Inferior parietal cortex (tissue), 1 donor: ENCODE results near the gene GCSAML.
"Not testable (repeated sequence)": the region's sequence is repeated elsewhere in the genome, so short reads cannot be mapped to it uniquely, and the experiment has no call there.

Experiments
- DNase-seq: peaks from one replicate; pipeline ENCODE4 v3.0.0-alpha.2; 2016; ENCODE audit errors: extremely low spot score

GCSAML gene

DNA sequence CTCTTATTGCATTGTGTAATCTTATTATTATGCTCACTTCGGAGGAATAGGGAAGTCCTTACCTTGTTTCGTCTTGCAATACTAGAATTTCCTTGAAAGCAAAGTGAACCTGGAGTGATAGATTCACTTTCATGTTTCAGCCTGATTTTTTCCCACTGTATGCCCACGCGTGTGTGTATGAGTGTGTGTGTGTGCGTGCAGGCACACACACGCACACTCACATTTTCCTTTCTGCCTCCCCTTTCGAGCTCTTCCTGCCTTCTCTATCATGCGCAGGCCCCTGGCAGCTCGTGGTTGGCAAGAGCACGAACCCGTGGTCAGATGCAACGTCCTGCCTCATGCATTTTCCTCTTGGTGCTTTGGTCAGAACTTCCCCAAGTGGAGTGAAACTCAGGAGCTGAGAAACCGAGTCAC, at the start of gene GCSAML:
GCSAML (plus strand) TSS at position 366 of the 414 bp plus-strand sequence. CDS start 58 bp downstream, outside the sequence.
- DNase-seq, result no peak

DNA sequence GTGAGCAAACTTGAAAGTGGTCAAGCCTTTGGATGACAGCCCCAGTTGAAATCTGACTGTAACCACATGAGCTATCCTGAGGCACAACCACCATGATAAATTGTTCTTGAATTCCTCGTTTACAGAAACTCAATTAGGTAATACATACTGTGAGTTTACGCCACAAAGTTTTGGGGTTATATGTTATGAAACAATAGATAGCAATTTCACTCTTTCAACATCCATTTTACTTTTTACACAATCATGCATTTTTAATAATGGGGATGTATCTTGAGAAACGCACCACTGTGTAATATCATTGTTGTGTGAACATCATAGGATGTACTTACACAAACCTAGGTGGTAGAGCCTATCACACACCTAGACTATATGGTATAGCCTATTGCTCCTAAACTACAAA, 48.1 kb upstream of the GCSAML start:
- no peak for DNase-seq

DNA sequence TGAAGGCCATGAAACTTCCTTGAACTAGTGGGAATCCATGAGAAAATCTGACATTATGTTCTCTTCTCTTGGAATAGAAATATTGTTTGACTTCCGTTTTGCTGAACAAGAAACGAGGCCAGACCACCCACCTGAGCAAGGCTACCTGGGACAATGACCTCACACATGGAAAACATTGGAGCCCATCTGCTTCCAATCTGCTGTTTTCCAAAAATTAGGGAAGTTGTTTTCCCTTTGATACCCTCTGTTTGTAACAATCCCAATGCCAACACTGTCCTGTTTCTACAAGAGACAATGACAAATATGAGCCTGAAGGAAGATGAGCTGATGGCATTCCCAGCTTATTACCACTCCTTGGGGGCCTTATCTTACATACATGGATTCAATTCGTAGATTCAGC, 42.1 kb upstream of the GCSAML start:
- DNase-seq, result no peak

DNA sequence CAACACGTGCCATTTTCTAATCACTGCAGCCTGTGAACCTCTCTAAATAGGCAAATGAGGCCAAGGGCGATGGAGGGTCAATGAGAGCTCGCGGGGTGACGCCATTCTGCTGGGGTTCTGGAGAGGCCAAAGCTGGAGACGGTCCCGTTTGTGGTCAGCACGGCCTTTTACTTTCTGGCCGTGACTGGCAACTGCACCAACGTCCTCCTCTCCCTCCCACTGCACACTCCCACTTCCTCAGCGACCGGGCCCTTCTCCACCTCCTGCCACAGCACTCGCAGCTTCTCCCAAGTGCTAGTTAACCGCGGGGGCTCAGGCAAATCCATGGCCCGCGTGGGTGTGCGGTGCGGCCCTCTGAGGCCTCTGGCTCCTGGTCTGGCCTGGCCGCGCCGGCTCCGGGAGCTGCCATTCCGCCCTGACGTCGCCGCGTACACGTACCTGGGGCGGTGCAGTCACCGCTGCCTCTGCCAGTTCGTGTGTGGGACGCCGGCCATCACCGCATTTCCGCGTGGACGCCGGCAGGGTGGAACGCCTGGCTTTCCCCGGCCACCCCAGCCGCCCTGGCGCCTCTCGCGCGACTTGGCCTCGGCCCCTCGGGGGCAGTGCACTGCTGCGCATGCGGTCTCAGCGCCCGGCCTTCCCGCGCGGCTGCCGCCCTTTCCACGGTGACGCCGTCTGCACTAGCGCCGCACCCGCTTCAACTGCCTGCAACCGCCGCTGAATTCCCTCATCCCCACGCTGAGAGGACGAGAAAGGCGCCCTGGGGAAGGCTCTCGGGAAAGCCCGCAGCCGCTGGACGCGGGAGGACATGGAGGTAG, 30.9 kb upstream of the GCSAML start:
- no peak for DNase-seq

DNA sequence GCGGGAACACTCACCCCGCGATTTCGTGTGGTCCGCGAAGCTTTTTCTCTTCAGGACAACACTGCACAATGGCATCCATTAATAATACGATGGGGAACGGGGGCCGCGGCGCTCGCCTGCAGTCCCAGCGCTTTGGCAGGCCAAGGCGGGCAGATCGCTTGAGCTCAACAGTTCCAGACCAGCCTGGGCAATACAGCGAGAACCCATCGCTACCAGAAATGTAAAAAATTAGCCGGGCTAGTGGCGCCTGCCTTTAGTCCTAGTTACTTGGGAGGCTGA, 30.4 kb upstream of the GCSAML start:
- DNase-seq, result no peak

DNA sequence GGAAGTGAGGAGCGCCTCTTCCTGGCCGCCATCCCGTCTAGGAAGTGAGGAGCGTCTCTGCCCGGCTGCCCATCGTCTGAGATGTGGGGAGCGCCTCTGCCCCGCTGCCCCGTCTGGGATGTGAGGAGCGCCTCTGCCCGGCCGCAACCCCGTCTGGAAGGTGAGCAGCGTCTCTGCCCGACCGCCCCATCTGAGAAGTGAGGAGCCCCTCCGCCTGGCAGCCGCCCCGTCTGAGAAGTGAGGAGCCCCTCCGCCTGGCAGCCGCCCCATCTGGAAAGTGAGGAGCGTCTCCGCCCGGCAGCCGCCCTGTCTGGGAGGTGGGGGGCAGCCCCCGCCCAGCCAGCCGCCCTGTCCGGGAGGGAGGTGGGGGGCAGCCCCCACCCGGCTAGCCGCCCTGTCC, 27.0 kb upstream of the GCSAML start:
- DNase-seq, result not testable (repeated sequence)

DNA sequence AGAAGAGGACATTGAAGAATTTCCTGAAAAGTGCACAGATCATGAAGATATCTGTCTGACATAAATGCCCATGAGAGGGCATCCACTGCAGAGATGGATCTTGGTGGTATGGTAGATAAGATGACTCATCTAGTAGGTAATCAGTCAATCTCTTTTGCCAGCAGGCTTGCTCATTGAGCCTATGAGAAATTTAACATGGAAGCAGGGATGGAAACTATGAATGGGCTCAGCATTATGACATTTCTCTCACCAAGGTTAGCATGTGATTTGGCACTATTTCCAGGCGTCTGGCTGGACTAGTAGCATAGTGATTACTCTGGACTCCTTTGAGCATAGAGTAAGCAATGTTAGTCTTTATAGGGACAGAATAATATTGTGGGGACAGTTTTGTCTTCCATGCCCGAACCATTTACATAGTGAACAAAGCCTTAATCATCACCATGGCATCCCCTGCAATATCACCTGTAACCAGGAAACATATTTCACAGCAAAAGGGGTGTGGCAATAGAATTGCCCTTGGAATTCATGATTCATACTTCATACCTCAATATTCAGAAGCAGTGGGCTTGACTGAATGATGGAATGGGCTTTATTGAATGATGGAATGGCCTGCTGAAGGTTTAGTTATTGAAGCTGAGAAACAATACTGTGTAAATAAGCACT, 20.0 kb upstream of the GCSAML start:
- no peak for DNase-seq

DNA sequence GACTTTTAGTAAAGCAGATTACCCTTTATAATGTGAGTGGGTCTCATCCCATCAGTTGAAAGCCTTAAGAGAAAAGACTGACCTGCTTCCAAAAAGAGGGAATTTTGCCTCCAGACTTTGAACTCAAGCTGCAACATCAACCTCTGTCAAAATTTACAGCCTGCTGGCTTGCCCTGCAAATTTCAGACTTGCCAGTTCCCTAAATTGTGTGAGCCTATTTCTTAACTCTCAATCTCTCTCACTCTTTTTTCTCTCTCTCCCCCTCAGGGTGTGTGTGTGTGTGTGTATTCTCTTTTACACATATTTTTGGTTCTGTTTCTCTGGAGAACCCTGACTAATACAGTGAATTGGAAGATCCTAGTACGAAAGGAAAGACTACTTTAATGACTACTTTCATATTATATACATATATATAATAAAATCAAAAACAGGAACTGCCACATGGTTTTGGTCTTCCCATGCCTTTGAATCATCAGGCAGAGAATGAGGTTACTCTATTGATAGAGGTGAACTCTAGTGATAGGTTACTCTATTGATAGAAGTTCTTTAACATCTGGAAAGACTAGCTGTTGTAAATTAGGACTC, 19.1 kb upstream of the GCSAML start:
- DNase-seq, result no peak

DNA sequence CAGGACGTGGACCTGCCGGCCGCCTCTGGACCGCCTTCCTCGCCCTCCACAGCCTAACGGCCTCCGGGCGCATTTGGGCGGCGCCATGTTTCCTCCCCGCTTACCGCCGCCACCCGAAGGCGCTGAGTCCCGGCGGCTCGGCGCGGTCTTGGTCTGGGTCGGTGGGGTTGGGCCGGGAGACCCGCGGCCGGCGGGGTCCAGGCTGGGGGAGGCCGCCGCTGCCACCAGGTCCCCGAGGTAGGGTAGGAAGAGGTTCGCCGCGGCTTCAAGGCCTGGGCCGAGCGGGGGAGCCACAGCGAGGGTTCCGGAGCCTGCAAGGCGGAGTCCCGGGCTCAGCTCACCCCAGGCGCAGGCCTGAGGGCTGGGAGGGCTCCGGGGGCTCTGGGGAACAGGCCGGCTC, 18.1 kb upstream of the GCSAML start:
- no peak for DNase-seq

DNA sequence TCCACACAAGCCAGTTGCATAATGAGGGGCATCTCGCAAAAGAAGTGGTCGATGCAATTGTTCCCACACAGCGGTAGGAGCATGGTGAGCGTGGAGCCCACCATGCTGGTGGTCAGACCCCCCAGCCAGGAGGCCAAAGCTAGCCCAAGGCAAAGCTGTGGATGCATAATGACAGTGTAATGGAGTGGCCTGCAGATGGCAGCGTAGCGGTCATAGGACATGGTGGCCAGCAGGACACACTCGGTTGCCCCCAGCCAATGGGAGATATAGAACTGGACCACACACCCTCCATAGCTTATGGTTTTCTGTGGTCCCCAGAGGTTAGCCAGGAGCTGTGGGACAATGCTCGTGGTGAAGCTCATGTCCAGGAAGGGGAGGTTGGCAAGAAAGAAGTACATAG, 17.0 kb upstream of the GCSAML start:
- DNase-seq, result no peak

DNA sequence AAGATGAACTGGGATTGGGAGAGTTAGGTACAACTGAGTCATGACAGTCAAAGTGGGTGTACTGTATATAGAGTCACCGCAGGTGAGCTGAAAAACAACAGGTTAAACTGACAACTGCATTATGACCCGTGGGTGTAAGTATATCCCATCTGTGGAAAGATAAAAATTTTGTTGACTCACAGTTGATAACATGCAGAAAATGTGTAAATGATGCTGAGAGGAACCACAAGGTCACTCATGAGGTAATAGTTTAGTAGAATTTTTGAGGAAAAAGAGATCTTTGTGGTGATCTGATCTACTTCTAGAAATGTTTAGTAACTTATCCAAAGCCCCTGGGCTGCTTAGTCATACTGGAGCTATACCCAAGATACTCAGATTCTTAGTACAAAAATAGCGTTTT, 13.5 kb upstream of the GCSAML start:
- DNase-seq, result no peak

DNA sequence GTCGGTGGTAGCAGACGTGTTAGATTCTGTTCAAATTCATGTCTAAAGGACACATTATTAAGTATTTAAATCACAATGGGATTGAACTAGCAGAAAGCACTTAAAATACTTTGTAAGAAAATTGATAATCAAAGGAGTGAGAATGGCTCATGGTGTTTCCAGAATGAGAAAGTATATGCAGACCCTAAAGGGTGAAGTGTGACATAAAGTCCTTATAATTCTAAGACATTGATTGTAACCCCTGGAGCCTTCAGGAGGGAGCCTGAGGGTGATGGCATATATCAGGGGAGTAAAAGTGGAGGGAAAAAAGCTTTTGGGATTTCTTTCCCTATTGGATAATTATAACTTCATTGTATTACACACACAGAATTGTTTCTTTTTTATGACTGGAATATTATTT, 12.6 kb upstream of the GCSAML start, which contains the start of gene OR2C3:
OR2C3 (minus strand) TSS at position 101 of the 400 bp plus-strand sequence. CDS start 3,929 bp downstream, outside the sequence.
- no peak for DNase-seq

DNA sequence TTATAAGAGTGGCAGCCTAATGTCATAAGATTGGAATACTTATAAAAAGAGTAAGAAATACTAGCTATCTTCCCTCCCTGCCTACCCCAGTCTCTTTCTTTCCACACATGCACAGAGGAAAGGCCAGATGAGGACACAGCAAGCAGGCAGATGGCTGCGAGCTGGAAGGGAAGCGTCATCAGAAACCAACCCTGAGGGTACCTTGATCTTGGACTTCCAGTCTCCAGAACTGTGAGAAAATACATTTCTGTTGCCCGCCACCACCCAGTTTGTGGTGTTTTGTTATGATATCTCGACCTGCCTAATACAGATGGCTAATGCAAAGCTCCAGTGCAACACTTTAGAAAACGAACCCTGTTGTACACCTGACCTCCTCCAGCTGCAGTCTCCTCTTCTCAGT, 10.4 kb upstream of the GCSAML start:
- DNase-seq, result no peak

DNA sequence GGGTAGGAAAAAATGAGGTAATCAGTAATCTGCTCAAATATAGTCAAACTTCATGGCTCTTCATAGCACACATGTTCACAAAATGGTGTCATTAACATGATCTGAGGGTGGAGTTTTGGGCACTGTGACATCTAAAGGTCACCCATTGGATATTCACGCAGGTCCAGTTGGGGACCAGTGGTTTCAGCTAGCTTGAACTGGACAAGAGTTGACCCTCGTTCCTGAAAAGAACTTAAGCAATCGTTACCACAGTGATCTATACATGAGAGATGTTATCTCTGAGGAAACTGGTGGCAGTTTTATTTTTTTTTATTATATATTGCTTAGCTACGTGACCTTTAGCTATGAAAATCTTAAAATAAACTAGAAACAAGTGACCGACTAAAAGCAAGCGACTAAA, 9.7 kb upstream of the GCSAML start:
- DNase-seq, result no peak

DNA sequence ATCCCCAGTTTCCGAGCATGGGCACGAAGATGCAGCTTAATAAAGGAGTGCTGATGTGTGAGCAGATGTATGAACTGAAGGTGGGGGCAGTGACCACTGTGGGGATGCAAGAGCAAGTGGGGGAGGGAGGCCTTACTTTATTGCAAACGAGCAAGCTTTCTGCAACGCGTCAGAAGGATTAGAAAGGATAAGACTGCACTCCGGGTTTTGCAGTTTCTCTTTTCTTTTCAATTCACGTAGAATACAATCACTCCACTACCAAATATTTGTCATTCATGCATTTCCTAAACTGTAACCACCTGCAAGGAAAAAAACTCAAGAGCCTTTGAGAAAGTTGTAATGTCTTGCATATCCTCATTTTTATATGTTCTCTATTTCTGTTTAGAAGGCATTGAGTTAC, 8.4 kb upstream of the GCSAML start:
- DNase-seq, result no peak

DNA sequence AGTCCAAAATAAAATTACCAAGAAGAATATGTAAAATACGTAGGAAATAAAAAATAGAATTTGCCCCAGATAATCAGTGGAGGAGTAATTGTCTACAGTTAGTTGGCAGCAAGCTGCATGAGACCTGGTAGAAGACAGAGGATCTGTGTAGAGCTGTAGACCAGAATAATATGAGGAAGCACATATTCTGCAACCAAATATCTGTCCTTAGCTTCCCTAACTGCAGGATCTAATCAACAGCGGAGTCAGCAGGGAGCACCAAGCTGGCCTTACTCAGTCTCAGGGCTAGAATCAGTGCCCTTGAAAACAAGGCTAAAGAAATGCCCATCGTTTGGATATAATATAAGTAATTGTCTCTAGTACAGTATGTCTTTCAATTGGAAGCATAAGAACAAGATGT, 6.1 kb upstream of the GCSAML start:
- DNase-seq, result no peak

DNA sequence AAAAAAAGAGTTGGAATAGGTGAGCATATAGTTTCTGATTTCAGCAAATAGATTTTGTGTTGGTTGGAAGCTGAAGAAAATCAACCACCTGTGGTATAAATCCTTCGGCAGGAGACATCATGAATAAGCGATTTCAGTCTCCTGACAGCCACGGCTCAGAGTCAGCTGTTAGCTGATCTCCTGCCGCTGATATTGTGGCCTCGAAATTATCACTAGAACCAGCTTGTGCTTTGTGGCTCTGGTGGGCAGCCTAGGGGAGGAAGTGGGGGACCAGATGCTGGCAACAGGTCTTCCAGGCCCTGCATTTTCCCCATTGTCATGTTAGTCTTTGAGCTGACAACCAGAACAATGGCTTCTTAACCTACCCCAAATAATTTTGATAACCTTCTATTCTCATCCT, 842 bp upstream of the GCSAML start:
- no peak for DNase-seq

DNA sequence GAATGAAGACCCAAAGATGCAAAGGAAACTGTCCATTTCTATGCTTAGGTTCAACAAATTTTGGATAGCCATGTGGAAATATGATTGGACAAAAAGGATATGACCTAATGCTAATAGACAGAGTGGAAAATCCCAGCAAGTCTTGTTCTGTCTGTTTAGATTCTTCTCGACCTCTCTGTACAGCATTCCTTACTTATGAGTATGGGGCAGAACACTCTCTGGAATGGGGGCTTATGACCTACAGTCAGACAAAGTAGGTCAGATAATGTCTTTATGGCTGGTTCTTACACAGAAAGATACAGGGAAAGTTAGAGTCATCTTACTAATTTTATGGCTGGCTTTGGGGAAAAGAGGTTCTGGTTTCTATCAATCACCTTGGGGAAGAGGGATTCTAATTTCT, 2.8 kb downstream of the GCSAML start:
- DNase-seq, result no peak

DNA sequence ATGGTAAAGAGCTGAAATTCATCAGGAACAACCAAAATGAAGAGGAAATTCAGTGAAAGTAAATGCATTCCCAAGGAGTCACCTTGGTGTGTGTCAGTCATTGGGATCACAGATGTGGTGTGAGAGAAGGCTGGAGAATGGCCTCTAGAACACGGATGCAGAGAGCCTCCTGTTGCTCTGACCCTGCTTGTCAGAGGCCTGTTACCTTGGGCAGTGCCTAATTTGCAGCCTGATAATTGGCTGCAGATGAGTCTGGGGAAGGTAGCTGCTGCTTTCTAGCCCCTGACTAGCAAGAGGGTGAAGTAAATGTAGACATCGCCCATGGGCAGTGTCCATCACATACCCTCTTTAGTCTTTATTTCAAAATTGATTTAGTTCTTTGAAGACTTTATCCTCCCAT, 3.3 kb downstream of the GCSAML start:
- no peak for DNase-seq

DNA sequence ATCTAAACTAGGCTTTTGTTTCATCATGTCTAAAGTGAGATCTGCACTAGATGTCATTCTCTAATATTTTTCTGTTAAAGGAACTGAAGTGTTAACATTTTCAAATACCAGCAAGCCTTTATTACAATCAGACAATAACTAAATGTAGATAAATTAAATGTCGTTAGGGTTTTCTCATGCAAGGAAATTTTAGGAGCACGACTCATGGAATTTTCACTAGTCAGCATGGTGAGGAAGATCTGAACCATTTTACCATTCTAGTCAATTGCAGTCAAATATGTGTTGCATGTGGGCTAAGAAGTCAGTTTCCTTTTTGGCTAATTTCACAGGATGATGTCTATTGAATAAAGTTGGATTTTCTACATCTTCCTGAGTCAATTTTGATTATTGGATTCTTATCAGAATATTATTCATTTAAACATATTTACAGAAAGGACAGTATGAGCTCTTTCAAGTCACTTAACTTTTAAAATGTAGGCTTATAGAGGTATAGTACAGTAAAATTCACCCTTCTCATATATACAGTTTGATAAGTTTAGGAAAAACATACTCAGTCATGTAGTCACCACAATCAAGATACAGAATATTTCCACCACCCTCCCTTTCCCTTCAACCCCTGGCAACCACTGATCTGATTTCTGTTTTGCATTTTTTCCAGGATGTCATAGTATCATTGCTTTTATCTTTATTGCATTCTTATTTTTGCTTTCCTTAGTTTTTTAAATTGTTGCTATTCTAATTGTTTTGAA, 9.2 kb downstream of the GCSAML start:
- no peak for DNase-seq

DNA sequence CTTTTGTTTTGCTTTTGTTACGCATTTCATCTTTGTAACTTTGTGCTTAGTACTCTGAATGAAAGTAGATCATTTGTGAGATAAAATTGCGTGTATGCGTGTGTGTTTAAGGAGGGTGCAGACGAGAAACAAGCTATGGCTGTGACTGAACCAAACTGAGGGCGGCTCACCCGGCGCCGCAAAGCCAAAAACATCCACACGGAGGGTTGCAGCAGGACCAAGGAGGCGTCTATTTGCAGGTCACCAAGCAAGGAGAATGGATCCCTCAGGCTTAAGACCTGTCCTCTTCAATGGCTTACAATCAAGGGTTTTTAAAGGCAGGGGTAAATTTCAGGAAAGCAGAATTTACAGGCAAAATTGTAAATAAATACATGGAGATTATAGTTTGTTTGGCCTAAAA, 12.8 kb downstream of the GCSAML start:
- DNase-seq, result no peak

DNA sequence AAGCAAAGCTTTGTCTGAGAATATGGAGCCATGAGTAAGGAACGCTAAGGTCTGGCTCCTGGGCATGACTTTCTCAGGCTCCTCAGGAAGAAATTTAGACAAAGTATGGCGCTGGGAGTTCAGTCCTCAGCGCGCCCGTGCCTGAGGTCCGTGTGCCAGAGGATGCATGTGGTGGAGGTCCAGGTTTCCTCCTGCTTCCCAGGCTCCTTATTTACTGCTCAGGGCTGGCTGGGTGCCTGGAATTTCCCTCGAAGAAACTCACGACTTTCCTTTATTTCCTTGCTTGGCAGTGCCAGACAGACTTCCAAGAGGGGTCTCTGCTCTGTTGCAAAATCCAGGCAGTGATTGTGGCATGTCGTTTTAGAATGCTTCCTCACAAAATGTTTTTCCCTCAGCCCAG, 13.3 kb downstream of the GCSAML start:
- no peak for DNase-seq

DNA sequence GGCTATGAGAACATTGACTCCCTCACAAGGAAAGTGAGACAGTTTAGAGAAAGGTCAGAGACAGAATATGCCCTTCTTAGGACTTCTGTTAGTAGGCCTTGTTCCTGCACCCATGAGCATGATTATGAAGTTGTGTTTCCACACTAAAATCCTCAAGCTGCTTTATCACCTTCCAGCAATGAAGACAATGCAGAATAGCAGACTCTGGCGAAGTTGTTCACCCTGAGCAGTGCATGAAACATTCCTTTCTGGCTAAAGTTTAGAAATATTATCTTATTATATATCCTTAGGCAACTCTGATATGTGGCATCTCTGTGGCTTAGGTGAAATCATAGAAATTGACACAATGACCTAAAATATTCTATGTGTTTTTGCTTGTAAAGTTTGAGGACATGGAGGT, 25.3 kb downstream of the GCSAML start:
- no peak for DNase-seq
